Parathyroid adenoma (tissue), 2 donors: ENCODE results near the gene NKTR.

Experiments
- H2AFZ ChIP-seq: fragments of 300-600 bp; sonication (generic); one replicate; pipeline ENCODE4 v1.7.0; 2017; ENCODE audit warnings: antibody characterized with exemption, mild to moderate bottlenecking
- H3K27ac ChIP-seq: fragments of 300-600 bp; sonication (generic); one replicate; pipeline ENCODE4 v1.7.0; 2017
- H3K27me3 ChIP-seq: fragments of 300-600 bp; sonication (generic); one replicate; pipeline ENCODE4 v1.7.0; 2017; ENCODE audit warnings: low read length; ENCODE audit not compliant: control insufficient read depth, insufficient read depth
- H3K36me3 ChIP-seq: fragments of 300-600 bp; sonication (generic); one replicate; pipeline ENCODE4 v1.7.0; 2017; ENCODE audit warnings: low read length; ENCODE audit not compliant: control insufficient read depth, insufficient read depth
- H3K4me1 ChIP-seq: fragments of 300-600 bp; sonication (generic); one replicate; pipeline ENCODE4 v1.7.0; 2017; ENCODE audit warnings: control low read depth
- H3K4me2 ChIP-seq: fragments of 300-600 bp; sonication (generic); one replicate; pipeline ENCODE4 v1.7.0; 2017; ENCODE audit warnings: low read length
- H3K4me3 ChIP-seq: fragments of 300-600 bp; sonication (generic); one replicate; pipeline ENCODE4 v1.7.0; 2017; ENCODE audit warnings: low read depth, low read length
- H3K79me2 ChIP-seq: fragments of 300-600 bp; sonication (generic); one replicate; pipeline ENCODE4 v1.7.0; 2017; ENCODE audit warnings: control low read depth
- H3K9ac ChIP-seq: fragments of 300-600 bp; sonication (generic); one replicate; pipeline ENCODE4 v1.7.0; 2017; ENCODE audit warnings: mild to moderate bottlenecking
- H3K9me3 ChIP-seq: fragments of 300-600 bp; sonication (generic); one replicate; pipeline ENCODE4 v1.7.0; 2017; ENCODE audit warnings: low read length; ENCODE audit not compliant: control insufficient read depth
- CTCF ChIP-seq: fragments of 300-600 bp; sonication (generic); IDR thresholded peaks from one replicate; pipeline ENCODE4 v1.7.0; 2017; ENCODE audit warnings: antibody characterized with exemption, mild to moderate bottlenecking
- donor health status: primary hyperparathyroidism.

Gene NKTR

DNA sequence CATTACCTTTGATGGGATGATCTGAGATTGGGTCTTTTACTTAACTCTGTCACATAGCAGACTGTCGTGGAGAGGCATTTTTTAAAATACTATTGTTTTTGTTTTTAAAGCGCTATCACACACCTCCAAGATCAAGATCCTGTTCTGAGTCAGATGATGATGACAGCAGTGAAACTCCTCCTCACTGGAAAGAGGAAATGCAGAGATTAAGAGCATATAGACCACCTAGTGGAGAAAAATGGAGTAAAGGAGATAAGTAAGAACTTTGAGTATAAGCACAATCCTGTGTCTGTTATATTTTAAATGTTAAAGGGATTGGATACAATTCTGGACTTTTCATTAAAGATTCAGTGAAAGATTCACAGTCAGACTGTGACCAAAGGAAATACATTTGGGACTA lies 34.6 kb downstream of the NKTR start:
- TF ChIP-seq CTCF, result no peak
- Histone ChIP-seq H3K4me1 (peaks cover 4% of the 10 kb centered on the region), H3K27me3 (no peaks in the 10 kb centered on the region), H3K9me3 (no peaks in the 10 kb centered on the region), H3K9ac (no peak overlapping the region), H3K27ac (no peak overlapping the region), H3K79me2 (peaks cover 3% of the 10 kb centered on the region), H3K36me3 (no peaks in the 10 kb centered on the region), H3K4me2 (no peak overlapping the region), H2AFZ (no peak overlapping the region), H3K4me3 (no peak overlapping the region)

DNA sequence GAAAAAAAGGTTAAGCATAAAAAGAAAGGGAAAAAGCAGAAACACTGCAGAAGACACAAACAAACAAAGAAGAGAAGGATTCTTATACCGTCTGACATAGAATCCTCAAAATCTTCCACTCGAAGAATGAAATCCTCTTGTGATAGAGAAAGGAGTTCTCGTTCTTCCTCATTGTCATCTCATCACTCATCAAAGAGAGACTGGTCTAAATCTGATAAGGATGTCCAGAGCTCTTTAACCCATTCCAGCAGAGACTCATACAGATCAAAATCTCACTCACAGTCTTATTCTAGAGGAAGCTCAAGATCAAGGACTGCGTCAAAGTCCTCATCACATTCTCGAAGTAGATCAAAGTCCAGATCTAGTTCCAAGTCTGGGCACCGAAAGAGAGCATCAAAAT lies 36.5 kb downstream of the NKTR start:
- Histone ChIP-seq H3K36me3 (no peaks in the 10 kb centered on the region), H2AFZ (no peak overlapping the region)
- no peak for TF ChIP-seq CTCF

GRCh38 chr3:42638339-42638842 lies 37.9 kb downstream of the NKTR start:
- Histone ChIP-seq H2AFZ (no peak overlapping the region), H3K27ac (peak overlapping the region; percentile 13), H3K9ac (no peak overlapping the region), H3K4me1 (peaks cover 4% of the 10 kb centered on the region), H3K27me3 (no peaks in the 10 kb centered on the region), H3K4me3 (no peak overlapping the region), H3K4me2 (no peak overlapping the region), H3K36me3 (no peaks in the 10 kb centered on the region), H3K79me2 (no peaks in the 10 kb centered on the region), H3K9me3 (no peaks in the 10 kb centered on the region)
- TF ChIP-seq CTCF, result no peak

More for the DNA sequence above, 36.5 kb downstream of the NKTR start:
- Histone ChIP-seq H3K9me3 (no peaks in the 10 kb centered on the region), H3K4me2 (no peak overlapping the region), H3K27me3 (no peaks in the 10 kb centered on the region), H3K4me1 (peaks cover 4% of the 10 kb centered on the region), H3K9ac (no peak overlapping the region), H3K27ac (no peak overlapping the region), H3K4me3 (no peak overlapping the region), H3K79me2 (no peaks in the 10 kb centered on the region)

DNA sequence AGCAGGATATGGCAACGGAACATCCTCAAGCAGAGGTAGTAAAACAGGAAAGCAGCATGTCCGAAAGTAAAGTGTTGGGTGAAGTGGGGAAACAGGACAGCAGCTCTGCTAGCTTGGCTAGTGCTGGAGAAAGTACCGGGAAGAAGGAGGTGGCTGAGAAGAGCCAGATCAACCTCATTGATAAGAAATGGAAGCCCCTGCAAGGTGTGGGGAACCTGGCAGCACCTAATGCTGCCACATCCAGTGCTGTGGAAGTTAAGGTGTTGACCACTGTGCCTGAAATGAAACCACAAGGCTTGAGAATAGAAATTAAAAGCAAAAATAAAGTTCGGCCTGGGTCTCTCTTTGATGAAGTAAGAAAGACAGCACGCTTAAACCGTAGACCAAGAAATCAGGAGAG lies 38.7 kb downstream of the NKTR start:
- Histone ChIP-seq H3K9ac (no peak overlapping the region), H3K79me2 (no peaks in the 10 kb centered on the region), H3K27ac (peak overlapping the region; percentile 12), H3K27me3 (no peaks in the 10 kb centered on the region), H2AFZ (no peak overlapping the region), H3K4me3 (no peak overlapping the region), H3K4me1 (peaks cover 4% of the 10 kb centered on the region), H3K4me2 (no peak overlapping the region), H3K9me3 (no peaks in the 10 kb centered on the region), H3K36me3 (no peaks in the 10 kb centered on the region)
- no peak for TF ChIP-seq CTCF

GRCh38 chr3:42640129-42640528 lies 39.6 kb downstream of the NKTR start:
- no peak overlapping the region for H3K4me3 ChIP-seq
- H3K4me2 ChIP-seq, result no peak overlapping the region
- peaks cover 4% of the 10 kb centered on the region for H3K4me1 ChIP-seq
- no peak overlapping the region for H3K27ac ChIP-seq
- no peaks in the 10 kb centered on the region for H3K9me3 ChIP-seq
- no peak overlapping the region for H3K9ac ChIP-seq
- TF ChIP-seq CTCF, result no peak
- H3K27me3 ChIP-seq, result no peaks in the 10 kb centered on the region
- no peaks in the 10 kb centered on the region for H3K79me2 ChIP-seq
- no peak overlapping the region for H2AFZ ChIP-seq
- H3K36me3 ChIP-seq, result no peaks in the 10 kb centered on the region
